DND-41 (cell line): Measurements from ENCODE around the gene C2CD3.
A peak's percentile ranks its signal among the peaks of the same experiment; 100 is the strongest.

Experiments used
- ATAC-seq: fragments of 200-7000 bp; cut with Tn5 transposase; 3 replicates; pipeline ENCODE4 v1.9.1; 2021; ENCODE audit warnings: low read depth; ENCODE audit not compliant: insufficient read depth
- DNase-seq: peaks from one replicate; pipeline ENCODE4 v3.0.0-alpha.2; 2020
- H2AFZ ChIP-seq: 2 replicates; pipeline ENCODE4 v1.6.0; 2012; ENCODE audit warnings: low read depth, low read length
- H3K27ac ChIP-seq: 2 replicates; pipeline ENCODE4 v1.5.1; 2012; ENCODE audit warnings: low read length, inconsistent platforms
- H3K27me3 ChIP-seq: fragments of 200-600 bp; sonication (generic); 2 replicates; pipeline ENCODE4 v1.6.0; 2012; ENCODE audit warnings: low read length, mild to moderate bottlenecking, inconsistent platforms; ENCODE audit not compliant: insufficient read depth, poor library complexity
- H3K36me3 ChIP-seq: 2 replicates; pipeline ENCODE4 v1.5.1; 2012; ENCODE audit warnings: low read length, inconsistent platforms; ENCODE audit not compliant: insufficient read depth
- H3K4me1 ChIP-seq: 2 replicates; pipeline ENCODE4 v1.5.1; 2012; ENCODE audit warnings: mild to moderate bottlenecking, low read length; ENCODE audit not compliant: insufficient read depth
- H3K4me2 ChIP-seq: 2 replicates; pipeline ENCODE4 v1.6.0; 2012; ENCODE audit warnings: mild to moderate bottlenecking, moderate library complexity, low read length, inconsistent platforms; ENCODE audit not compliant: insufficient read depth
- H3K4me3 ChIP-seq, 2 experiments: fragments of 200-600 bp in 1 of 2; shearing (Covaris generic) in 1 of 2; 2 replicates each; pipeline ENCODE4 v1.5.1; 2012 to 2016; ENCODE audit warnings: inconsistent platforms in 2 of 2, low read length in 2 of 2, mild to moderate bottlenecking in 2 of 2, low read depth in 1 of 2, moderate library complexity in 1 of 2
- H3K79me2 ChIP-seq: 2 replicates; pipeline ENCODE4 v1.6.0; 2012; ENCODE audit warnings: low read length, inconsistent platforms; ENCODE audit not compliant: insufficient read depth
- H3K9ac ChIP-seq: 2 replicates; pipeline ENCODE4 v1.6.0; 2012; ENCODE audit warnings: low read depth, mild to moderate bottlenecking, inconsistent platforms, low read length, moderate library complexity
- H3K9me3 ChIP-seq: 2 replicates; pipeline ENCODE4 v1.5.1; 2012; ENCODE audit warnings: low read length, moderate library complexity, mild to moderate bottlenecking, inconsistent platforms; ENCODE audit not compliant: insufficient read depth, severe bottlenecking
- H4K20me1 ChIP-seq: 2 replicates; pipeline ENCODE4 v1.6.0; 2012; ENCODE audit warnings: low read length; ENCODE audit not compliant: insufficient read depth
- CTCF ChIP-seq: IDR thresholded peaks from 2 replicates; pipeline ENCODE4 v1.5.1; 2012; ENCODE audit warnings: borderline replicate concordance, low read length, moderate library complexity, mild to moderate bottlenecking; ENCODE audit not compliant: poor library complexity, severe bottlenecking; ENCODE audit errors: extremely low read depth
- EZH2 ChIP-seq: IDR thresholded peaks from 3 replicates; pipeline ENCODE4 v1.6.1; 2012; ENCODE audit warnings: borderline replicate concordance, low read depth, mild to moderate bottlenecking, moderate library complexity, low read length, inconsistent platforms; ENCODE audit not compliant: severe bottlenecking

Gene C2CD3

GRCh38 chr11:74012074-74012809 is 158.6 kb downstream of the C2CD3 start:
- no peak for ATAC-seq
- H3K4me3 ChIP-seq: no peak overlapping the region
- no peaks in the 10 kb centered on the region for H3K79me2 ChIP-seq
- no peak for TF ChIP-seq EZH2
- no peak for TF ChIP-seq CTCF
- H3K4me2 ChIP-seq: no peak overlapping the region
- no peak overlapping the region for H2AFZ ChIP-seq
- peaks cover 39% of the 10 kb centered on the region for H3K36me3 ChIP-seq
- H3K4me1 ChIP-seq: peaks cover 6% of the 10 kb centered on the region; the same call in 1 of the 2 replicates
- H3K27ac ChIP-seq: no peak overlapping the region
- no peaks in the 10 kb centered on the region for H3K27me3 ChIP-seq
- no peaks in the 10 kb centered on the region for H4K20me1 ChIP-seq
- no peaks in the 10 kb centered on the region for H3K9me3 ChIP-seq
- no peak overlapping the region for H3K9ac ChIP-seq
- DNase-seq: no peak

- Histone ChIP-seq H3K4me2 (no peak overlapping the region), H4K20me1 (no peaks in the 10 kb centered on the region), H3K9me3 (no peaks in the 10 kb centered on the region), H3K36me3 (peaks cover 33% of the 10 kb centered on the region), H2AFZ (no peak overlapping the region), H3K79me2 (no peaks in the 10 kb centered on the region), H3K4me1 (peaks cover 6% of the 10 kb centered on the region; the same call in 1 of the 2 replicates), H3K4me3 (no peak overlapping the region), H3K27me3 (no peaks in the 10 kb centered on the region), H3K9ac (no peak overlapping the region), H3K27ac (0 out of 2 replicates have a peak overlapping the region, but pooled peaks have one; percentile 13)
- no peak for ATAC-seq
- no peak for DNase-seq
- no peak for TF ChIP-seq EZH2
- TF ChIP-seq CTCF: no peak
Observed at GRCh38 chr11:74011360-74012073, 159.3 kb downstream of the C2CD3 start.

- Histone ChIP-seq H3K79me2 (no peaks in the 10 kb centered on the region), H3K27ac (no peak overlapping the region), H3K4me3 (no peak overlapping the region), H3K9me3 (no peaks in the 10 kb centered on the region), H4K20me1 (no peaks in the 10 kb centered on the region), H3K36me3 (peaks cover 28% of the 10 kb centered on the region), H2AFZ (no peak overlapping the region), H3K4me1 (peaks cover 6% of the 10 kb centered on the region; the same call in 1 of the 2 replicates), H3K4me2 (no peak overlapping the region), H3K9ac (no peak overlapping the region), H3K27me3 (no peaks in the 10 kb centered on the region)
- no peak for DNase-seq
- ATAC-seq: no peak
- TF ChIP-seq EZH2 (no peak), CTCF (no peak)
Observed at GRCh38 chr11:74010306-74011300, 160.2 kb downstream of the C2CD3 start.
